A549 (cell line): Measurements from ENCODE around the gene JARID2.

ENCODE experiments used
- CHD2 ChIP-seq: fragments of 150-350 bp; IDR thresholded peaks from 2 replicates; pipeline ENCODE4 v1.6.1; 2014; ENCODE audit warnings: low read length; ENCODE audit not compliant: partially characterized antibody
- FOSL2 ChIP-seq, 2 experiments: fragments of 450-650 bp in 1 of 2; fragments of >200 bp in 1 of 2; sonication (Bioruptor Twin) in 1 of 2; formaldehyde crosslinking; IDR thresholded peaks; 2 replicates each; pipeline versions ENCODE4 v1.5.0 to v1.6.1; 2016 to 2020; ENCODE audit warnings: mild to moderate bottlenecking in 1 of 2, moderate library complexity in 1 of 2
- MAX ChIP-seq: IDR thresholded peaks from 2 replicates; pipeline ENCODE4 v1.6.1; 2012
- MAZ ChIP-seq: fragments of 150-350 bp; IDR thresholded peaks from 2 replicates; pipeline ENCODE4 v1.6.1; 2014; ENCODE audit warnings: antibody characterized with exemption, low read depth, low read length, borderline replicate concordance
- RAD21 ChIP-seq, 2 experiments: fragments of >200 bp in 1 of 2; sonication (Bioruptor Twin) in 1 of 2; formaldehyde crosslinking in 1 of 2; IDR thresholded peaks in 1 of 2; conservative IDR thresholded peaks in 1 of 2; 2 replicates in 1 of 2; 3 replicates in 1 of 2; pipeline ENCODE4 v1.6.1; 2012 to 2018; ENCODE audit warnings: inconsistent platforms in 1 of 2
- RCOR1 ChIP-seq: fragments of 150-350 bp; IDR thresholded peaks from 2 replicates; pipeline ENCODE4 v1.6.1; 2014; ENCODE audit warnings: antibody characterized with exemption, low read length, low read depth
- TP53 ChIP-seq: fragments of 250-450 bp; sonication (Bioruptor Pico); IDR thresholded peaks from 2 replicates; pipeline ENCODE4 v1.5.0; 2021; ENCODE audit warnings: mild to moderate bottlenecking, moderate library complexity
- TF ChIP-seq, protein P1 (sequence below): fragments of >200 bp; sonication (Bioruptor Twin); formaldehyde crosslinking; IDR thresholded peaks from 3 replicates; pipeline ENCODE4 v1.5.1; 2016

GRCh38 chr6:15546591-15546990, 300.7 kb downstream of the JARID2 start:
- TF ChIP-seq TP53 (CRISPR knock-in tag) (no peak), MAZ (no peak), RCOR1 (no peak), RAD21 (conservative IDR thresholded peaks at IDR 0.05 in 1 of 2, IDR thresholded peaks at IDR 0.05 in 1 of 2) (no peak), MAX (no peak), CHD2 (no peak), FOSL2 (IDR thresholded peaks at IDR 0.05) (no peak), FOSL2 (CRISPR knock-in tag; IDR thresholded peaks at IDR 0.05) (no peak)
- TF ChIP-seq, protein P1, sequence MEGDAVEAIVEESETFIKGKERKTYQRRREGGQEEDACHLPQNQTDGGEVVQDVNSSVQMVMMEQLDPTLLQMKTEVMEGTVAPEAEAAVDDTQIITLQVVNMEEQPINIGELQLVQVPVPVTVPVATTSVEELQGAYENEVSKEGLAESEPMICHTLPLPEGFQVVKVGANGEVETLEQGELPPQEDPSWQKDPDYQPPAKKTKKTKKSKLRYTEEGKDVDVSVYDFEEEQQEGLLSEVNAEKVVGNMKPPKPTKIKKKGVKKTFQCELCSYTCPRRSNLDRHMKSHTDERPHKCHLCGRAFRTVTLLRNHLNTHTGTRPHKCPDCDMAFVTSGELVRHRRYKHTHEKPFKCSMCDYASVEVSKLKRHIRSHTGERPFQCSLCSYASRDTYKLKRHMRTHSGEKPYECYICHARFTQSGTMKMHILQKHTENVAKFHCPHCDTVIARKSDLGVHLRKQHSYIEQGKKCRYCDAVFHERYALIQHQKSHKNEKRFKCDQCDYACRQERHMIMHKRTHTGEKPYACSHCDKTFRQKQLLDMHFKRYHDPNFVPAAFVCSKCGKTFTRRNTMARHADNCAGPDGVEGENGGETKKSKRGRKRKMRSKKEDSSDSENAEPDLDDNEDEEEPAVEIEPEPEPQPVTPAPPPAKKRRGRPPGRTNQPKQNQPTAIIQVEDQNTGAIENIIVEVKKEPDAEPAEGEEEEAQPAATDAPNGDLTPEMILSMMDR: no peak
